ENCODE data around the gene TMEM19. TPM values are rescaled to one million over a fixed set of nuclear protein-coding genes. Genes with fewer than 3 reads are reported as not detected.

TMEM19 gene
- total and polyA plus RNA-seq, 2 of the 8 experiments (the other 6 are each of a cell fraction or from before 2014, with no cell fraction given): 12.6 to 19.1 TPM

DNA sequence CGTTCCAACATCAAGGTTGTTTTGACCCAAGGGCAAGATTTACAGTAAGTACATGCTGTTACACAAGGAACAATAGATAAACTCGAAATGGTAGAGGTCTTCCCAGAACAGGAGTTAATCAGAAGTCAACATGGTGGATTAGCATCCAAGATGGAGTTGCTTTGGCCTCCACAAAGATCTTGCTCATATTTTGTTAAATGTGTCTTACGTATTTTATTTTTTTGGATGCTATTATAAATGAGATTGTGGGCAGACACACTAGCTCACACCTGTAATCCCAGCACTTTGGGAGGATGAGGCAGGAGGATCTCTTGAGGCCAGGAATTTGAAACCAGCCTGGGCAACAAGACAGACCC, 46.5 kb downstream of the TMEM19 start (continued):
- no peak for TF ChIP-seq RBBP5 (IDR thresholded peaks at IDR 0.05; ENCODE audit: borderline replicate concordance, low read depth, low read length)
- TF ChIP-seq NRF1 (IDR thresholded peaks at IDR 0.05; ENCODE audit: low read depth, low read length): no peak
- no peak for TF ChIP-seq CTBP2 (IDR thresholded peaks at IDR 0.05; ENCODE audit: borderline replicate concordance, insufficient read depth, insufficient read length, low read length)

Measured in H1 (cell line).